RWPE2 (cell line): ENCODE measurements around the gene PSMG3.

Experiments used
- ATAC-seq: fragments of 200-7000 bp; cut with Tn5 transposase; 3 replicates; pipeline ENCODE4 v1.9.1; 2021; ENCODE audit warnings: low read depth
- DNase-seq: peaks from one replicate; pipeline ENCODE4 v3.0.0-alpha.2; 2020; ENCODE audit warnings: low spot score
- H3K27ac ChIP-seq: fragments of 450-650 bp; 2 replicates; pipeline ENCODE4 v1.5.1; 2017; ENCODE audit warnings: mild to moderate bottlenecking; ENCODE audit not compliant: poor library complexity, severe bottlenecking
- H3K27me3 ChIP-seq: fragments of 250-450 bp; sonication (Bioruptor Pico); 2 replicates; pipeline ENCODE4 v1.5.1; 2021; ENCODE audit warnings: mild to moderate bottlenecking, moderate library complexity; ENCODE audit not compliant: insufficient read depth, poor library complexity, severe bottlenecking
- H3K36me3 ChIP-seq: fragments of 250-450 bp; sonication (Bioruptor Pico); 2 replicates; pipeline ENCODE4 v1.5.1; 2020; ENCODE audit warnings: low read depth, mild to moderate bottlenecking, moderate library complexity
- H3K4me1 ChIP-seq: fragments of 250-450 bp; sonication (Bioruptor Pico); 2 replicates; pipeline ENCODE4 v1.5.1; 2021; ENCODE audit warnings: mild to moderate bottlenecking, moderate library complexity; ENCODE audit not compliant: insufficient read depth, poor library complexity, severe bottlenecking
- H3K4me3 ChIP-seq: fragments of 250-450 bp; sonication (Bioruptor Pico); 2 replicates; pipeline ENCODE4 v1.5.1; 2021; ENCODE audit warnings: mild to moderate bottlenecking, moderate library complexity; ENCODE audit not compliant: severe bottlenecking
- H3K9me3 ChIP-seq: fragments of 250-450 bp; sonication (Bioruptor Pico); 2 replicates; pipeline ENCODE4 v1.5.1; 2021; ENCODE audit warnings: mild to moderate bottlenecking, moderate library complexity; ENCODE audit not compliant: severe bottlenecking
- TF ChIP-seq, protein P1 (sequence below): fragments of 450-650 bp; IDR thresholded peaks from one replicate; pipeline ENCODE4 v1.5.1; 2017; ENCODE audit warnings: mild to moderate bottlenecking, moderate library complexity; ENCODE audit not compliant: poor library complexity, severe bottlenecking

The PSMG3 gene

DNA sequence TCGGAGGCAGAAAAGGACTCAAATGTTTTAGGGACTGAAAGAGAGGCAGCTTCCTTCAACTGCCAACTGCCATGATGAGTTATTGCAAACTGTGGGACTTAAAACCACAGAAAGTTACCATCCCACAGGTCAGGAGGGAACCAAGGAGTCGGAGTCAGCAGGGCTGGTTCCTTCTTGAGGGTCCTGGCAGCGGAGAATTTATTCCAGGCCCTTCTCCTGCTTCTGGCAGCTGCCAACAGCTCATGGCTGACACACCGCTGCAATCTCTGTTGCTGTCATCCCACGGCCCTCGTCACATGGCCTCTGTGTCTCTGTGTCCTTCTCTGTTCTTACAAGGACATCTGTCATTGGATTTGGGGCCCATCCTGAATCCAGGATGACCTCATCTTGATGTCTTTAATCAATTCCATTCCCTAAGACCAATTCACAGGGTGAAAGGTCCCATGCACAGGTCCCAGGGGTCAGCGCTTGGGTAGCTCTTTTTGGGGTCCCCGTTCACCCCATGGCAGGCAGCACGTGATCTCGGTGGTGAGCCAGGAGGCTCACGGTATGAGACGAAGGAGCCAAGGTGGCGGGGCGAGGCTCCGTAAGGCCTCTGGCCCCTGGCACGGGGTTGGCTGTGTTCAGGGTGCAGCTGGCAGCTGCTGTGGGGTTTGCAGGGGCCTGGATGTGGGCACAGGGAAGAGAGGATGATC lies 27.4 kb upstream of the PSMG3 start:
- Histone ChIP-seq H3K9me3 (no peaks in the 10 kb centered on the region), H3K4me3 (no peak overlapping the region), H3K36me3 (no peaks in the 10 kb centered on the region), H3K4me1 (no peaks in the 10 kb centered on the region), H3K27ac (no peak overlapping the region), H3K27me3 (peaks cover 10% of the 10 kb centered on the region)
- ATAC-seq, result no peak
- DNase-seq, result no peak
- TF ChIP-seq, protein P1, sequence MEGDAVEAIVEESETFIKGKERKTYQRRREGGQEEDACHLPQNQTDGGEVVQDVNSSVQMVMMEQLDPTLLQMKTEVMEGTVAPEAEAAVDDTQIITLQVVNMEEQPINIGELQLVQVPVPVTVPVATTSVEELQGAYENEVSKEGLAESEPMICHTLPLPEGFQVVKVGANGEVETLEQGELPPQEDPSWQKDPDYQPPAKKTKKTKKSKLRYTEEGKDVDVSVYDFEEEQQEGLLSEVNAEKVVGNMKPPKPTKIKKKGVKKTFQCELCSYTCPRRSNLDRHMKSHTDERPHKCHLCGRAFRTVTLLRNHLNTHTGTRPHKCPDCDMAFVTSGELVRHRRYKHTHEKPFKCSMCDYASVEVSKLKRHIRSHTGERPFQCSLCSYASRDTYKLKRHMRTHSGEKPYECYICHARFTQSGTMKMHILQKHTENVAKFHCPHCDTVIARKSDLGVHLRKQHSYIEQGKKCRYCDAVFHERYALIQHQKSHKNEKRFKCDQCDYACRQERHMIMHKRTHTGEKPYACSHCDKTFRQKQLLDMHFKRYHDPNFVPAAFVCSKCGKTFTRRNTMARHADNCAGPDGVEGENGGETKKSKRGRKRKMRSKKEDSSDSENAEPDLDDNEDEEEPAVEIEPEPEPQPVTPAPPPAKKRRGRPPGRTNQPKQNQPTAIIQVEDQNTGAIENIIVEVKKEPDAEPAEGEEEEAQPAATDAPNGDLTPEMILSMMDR, result no peak

DNA sequence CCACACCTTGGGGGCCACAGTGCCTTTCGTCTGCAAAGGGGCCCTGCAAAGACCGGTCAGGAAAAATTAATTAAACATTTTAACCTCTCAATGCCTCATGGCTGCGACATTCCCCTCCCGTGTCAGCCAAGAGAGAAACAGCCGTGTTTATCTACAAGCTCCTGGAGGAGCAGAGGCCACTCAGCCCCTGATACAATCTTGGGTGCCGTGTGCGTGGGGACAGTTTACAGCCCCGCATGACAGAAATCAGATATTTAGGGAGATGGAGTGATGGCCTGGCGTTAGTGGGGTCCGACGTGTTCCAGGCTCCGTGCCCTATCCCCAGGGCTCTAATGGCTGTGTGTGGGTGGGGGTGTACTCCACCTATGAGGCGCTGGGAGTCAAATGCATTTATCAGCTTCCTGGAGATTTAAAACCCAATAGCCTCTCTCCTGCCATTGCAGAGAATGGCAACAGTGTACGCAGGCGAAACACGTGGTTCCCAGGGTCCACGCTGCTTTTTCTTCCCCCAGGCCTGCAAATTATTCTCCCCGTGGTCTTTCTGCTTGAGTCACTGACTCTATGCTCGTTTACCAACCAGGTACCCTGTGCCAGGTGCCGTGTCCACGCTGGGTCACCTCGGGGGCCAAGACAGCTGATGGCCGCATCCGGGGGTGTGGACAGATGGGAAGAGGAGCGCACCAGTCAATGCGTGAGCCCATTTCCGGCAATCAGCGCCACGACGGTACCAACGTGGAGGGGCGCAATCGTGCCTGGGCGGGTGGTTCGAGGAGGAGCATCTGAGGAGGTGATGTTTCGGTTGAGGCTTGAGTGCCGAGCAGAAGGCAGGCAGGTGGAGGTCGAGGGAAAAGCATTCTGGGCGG lies 26.6 kb upstream of the PSMG3 start:
- Histone ChIP-seq H3K9me3 (no peaks in the 10 kb centered on the region), H3K27ac (no peak overlapping the region), H3K4me3 (no peak overlapping the region), H3K27me3 (peaks cover 13% of the 10 kb centered on the region), H3K4me1 (no peaks in the 10 kb centered on the region), H3K36me3 (no peaks in the 10 kb centered on the region)
- TF ChIP-seq, protein P1, result no peak
- DNase-seq, result no peak
- no peak for ATAC-seq

DNA sequence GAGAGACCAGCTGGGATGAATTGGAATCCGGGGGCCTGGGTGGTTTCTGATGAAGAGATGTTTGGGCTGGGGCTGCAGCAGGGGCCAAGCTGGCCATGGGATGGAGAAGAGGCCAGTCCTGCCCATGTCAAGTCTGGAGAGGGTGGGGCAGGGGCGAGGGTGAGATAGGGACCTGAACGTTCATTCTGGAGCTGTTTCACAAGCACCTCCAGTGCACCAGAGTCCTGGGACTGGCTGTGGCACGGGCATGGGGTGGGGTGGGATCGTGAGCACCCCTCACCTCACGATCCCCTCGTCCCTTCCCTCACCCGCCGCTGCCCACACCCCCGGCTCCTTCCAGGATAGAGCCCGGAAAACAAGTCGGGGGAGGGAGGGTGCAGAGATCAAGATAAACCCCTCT lies 25.8 kb upstream of the PSMG3 start:
- ATAC-seq (no peak), DNase-seq (no peak)
- H3K27me3 ChIP-seq, result peaks cover 18% of the 10 kb centered on the region
- H3K4me1 ChIP-seq, result no peaks in the 10 kb centered on the region
- H3K36me3 ChIP-seq, result no peaks in the 10 kb centered on the region
- H3K9me3 ChIP-seq, result no peaks in the 10 kb centered on the region
- TF ChIP-seq, protein P1, result no peak
- H3K27ac ChIP-seq, result no peak overlapping the region
- no peak overlapping the region for H3K4me3 ChIP-seq

DNA sequence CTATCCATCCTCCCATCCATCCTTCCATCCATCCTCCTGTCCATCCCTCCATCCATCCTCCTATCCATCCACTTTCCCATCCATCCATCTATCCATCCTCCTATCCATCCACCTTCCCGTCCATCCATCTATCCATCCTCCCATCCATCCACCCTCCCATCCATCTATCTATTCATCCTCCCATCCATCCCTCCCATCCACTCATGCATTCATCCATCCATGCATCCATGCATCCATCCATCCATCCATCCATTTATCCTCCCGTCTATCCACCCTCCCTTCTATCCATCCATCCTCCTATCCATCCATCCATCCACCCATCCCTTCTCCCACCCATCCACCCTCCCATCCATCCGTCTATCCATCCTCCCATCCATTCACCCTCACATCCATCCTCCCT lies 25.2 kb upstream of the PSMG3 start:
- no peak overlapping the region for H3K4me3 ChIP-seq
- ATAC-seq (no peak), DNase-seq (no peak)
- peaks cover 23% of the 10 kb centered on the region for H3K27me3 ChIP-seq
- no peaks in the 10 kb centered on the region for H3K4me1 ChIP-seq
- H3K36me3 ChIP-seq, result no peaks in the 10 kb centered on the region
- H3K9me3 ChIP-seq, result no peaks in the 10 kb centered on the region
- TF ChIP-seq, protein P1, result no peak
- H3K27ac ChIP-seq, result no peak overlapping the region
